Left forelimb (tissue), 1 donor: ENCODE data around the gene IFNLR1.

Source experiments
- DNase-seq: peaks from one replicate; pipeline ENCODE4 v3.0.0-alpha.2; 2018; ENCODE audit warnings: low spot score

IFNLR1 gene

GRCh38 chr1:24119859-24120756 is 67.0 kb downstream of the IFNLR1 start:
- DNase-seq, result no peak

- DNase-seq, result no peak
These were observed 67.6 kb downstream of the IFNLR1 start for GRCh38 chr1:24119489-24119858.

DNA sequence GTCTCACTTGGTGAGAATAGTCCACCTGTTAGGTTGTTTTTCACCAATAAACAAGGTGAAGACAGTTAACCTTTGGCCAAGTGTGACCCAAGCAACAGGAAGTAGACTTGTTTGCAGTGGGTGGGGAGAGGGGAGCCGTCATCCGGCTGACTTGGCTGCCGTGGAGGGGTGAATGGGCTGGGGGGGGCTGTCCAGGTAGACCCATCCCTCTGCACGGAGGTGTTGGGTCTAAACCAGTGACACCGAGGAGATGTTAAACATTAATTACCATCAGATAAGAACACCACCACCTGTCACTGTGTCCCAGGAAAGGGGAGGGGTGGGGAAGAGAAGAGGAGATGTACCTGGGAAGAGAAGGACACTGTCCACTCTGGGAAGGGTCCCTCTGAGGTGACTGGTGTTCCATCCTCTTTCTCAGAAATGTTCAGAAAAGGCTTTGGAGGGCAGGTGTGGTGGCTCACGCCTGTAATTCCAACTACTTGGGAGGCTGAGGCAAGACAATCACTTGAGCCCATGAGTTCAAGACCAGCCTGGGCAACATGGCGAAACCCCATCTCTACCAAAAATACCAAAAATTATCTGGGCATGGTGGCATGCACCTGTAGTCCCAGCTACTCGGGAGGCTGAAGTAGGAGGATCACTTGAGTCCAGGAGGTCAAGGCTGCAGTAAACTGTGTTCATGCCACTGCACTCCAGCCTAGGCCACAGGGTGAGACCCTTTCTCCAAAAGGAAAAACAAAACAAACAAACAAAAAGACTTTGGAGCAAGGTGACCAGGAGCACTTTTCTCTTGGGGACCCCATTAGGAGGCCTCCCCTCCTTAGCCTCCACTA is 68.5 kb downstream of the IFNLR1 start:
- no peak for DNase-seq

GRCh38 chr1:24117722-24118409 is 69.2 kb downstream of the IFNLR1 start:
- DNase-seq, result no peak

DNA sequence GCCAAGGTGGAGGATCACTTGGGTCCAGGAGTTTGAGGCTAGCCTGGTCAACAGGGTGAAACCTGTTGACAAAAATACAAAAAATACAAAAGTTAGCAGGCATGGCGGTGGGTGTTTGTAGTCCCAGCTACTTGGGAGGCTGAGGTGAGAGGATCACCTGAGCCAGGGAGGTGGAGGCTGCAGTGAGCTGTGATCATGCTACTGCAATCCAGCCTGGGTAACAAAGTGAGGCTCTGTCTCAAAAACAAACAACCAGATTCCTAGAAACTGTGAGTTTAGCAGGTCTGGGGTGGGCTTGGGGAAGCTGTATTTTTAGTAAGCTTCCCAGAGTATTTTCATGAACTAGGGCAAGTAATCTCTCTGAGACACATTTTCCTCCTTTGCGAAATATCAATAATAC is 70.0 kb downstream of the IFNLR1 start:
- no peak for DNase-seq

- DNase-seq, result no peak
These were observed 72.3 kb downstream of the IFNLR1 start for GRCh38 chr1:24114753-24115152.

DNA sequence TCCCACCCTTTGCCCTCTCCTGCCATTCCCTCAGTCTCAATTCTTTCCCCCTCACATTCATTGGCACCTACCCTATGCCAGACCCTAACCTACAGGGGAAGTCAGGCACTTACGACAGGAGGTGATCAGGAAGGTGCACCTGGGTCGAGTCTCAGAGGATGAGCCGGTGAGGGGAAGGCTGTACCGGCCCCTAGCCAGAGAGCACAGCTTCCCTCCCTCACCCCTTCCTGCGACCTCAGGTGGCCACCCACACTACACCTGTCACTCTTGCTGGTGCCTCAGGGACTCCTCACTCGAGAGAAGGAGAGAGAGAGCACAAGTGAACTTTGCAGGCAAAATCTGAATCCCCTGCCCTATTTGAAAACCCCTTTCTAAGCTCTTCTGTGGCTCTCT is 73.5 kb downstream of the IFNLR1 start:
- DNase-seq, result no peak

GRCh38 chr1:24111996-24112779 is 74.9 kb downstream of the IFNLR1 start, which contains the start of gene MYOM3:
Gene MYOM3 (minus strand): TSS chr1:24112135. CDS start chr1:24108636, 3,499 bp downstream.
- no peak for DNase-seq

DNA sequence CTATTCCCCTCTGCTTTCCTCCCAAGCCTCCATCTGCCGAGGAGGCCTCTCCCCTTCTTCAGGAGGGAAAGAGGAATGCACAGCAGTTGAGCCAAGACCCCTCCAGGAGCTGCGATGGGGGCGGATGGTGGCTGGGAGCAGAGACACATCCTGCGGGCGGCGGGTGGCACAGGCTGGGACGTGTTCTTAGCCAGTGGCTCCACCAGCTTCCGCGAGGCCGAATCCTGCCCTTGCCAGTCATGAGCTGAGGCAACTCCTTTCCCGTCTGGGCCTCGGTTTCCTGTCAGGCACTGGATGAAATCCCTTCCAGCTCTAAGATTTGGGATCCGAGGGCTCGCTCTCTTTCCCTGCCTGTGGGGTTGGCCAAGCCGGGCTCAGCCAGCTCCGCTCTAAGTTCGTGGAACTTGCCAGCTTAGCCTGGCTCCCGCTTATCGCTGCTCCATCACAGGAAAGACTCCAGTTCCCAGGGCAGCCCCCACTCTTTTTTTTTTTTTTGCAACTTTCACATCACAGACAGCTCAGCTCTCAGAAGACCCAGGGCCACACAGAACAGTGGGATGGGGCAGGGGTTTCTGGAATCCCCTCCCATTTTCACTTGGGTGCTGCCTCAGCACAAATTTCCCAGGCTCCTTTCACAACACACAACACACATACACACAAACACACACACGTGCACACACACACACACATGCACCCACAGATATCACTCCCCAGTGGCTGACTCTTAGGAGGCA is 75.7 kb downstream of the IFNLR1 start:
- no peak for DNase-seq

- no peak for DNase-seq
These were observed 76.3 kb downstream of the IFNLR1 start for GRCh38 chr1:24110642-24111261.

DNA sequence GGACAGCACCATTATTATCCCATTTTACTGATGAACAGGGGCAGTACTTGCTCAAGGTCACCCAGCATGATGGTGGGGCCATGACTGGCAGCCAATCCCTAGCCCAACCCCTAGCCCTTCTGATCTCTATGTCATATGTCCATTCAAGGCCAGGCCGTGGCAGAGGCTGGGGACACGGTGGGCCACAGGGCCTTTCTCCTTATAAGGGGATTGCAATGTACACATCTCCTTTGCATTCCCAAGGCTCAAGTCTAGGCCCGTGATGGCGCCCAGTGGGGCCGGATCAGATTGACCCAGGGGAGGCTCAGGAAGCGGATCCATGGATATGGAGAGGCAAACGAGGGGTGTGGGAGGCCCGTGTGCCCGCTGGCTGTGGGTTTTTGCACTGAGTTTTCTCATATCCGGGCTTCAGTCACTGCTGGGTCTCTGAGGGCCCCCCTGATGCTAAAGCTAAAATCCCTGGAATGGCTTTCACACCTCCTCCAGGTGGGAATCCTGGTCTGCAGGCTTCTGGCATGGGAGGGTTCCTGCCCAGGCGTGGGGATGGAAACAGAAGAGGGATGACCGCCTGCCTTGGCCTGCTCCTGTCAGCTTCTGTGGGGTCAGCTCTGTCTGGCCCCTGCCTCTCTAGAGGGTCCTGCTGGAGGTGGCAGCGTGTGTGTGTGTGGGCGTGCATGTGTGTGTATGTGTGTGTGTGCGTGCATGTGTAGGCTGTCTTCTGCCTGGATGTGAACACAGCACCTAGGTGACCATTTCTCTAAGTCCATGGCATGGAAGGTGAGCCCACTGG is 77.2 kb downstream of the IFNLR1 start:
- DNase-seq, result no peak

DNA sequence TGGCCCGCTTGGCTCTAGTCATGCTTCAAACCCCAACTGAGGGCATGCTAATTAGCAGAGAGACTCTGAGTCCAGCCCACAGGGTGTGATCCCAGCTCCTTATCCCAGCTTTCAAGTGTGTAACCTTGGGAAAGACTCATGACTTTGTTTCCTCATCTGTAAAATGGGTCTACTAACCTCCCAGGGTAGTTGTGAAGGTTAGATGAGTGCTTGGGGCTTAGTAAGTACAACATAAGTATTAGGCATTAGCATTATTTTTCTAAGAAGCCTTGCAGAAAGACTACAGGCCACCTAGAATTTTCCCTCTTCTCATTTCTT is 78.0 kb downstream of the IFNLR1 start:
- no peak for DNase-seq

- no peak for DNase-seq
These were observed 78.5 kb downstream of the IFNLR1 start for GRCh38 chr1:24108334-24109165.

GRCh38 chr1:24107462-24108138 is 79.5 kb downstream of the IFNLR1 start:
- DNase-seq, result no peak

DNA sequence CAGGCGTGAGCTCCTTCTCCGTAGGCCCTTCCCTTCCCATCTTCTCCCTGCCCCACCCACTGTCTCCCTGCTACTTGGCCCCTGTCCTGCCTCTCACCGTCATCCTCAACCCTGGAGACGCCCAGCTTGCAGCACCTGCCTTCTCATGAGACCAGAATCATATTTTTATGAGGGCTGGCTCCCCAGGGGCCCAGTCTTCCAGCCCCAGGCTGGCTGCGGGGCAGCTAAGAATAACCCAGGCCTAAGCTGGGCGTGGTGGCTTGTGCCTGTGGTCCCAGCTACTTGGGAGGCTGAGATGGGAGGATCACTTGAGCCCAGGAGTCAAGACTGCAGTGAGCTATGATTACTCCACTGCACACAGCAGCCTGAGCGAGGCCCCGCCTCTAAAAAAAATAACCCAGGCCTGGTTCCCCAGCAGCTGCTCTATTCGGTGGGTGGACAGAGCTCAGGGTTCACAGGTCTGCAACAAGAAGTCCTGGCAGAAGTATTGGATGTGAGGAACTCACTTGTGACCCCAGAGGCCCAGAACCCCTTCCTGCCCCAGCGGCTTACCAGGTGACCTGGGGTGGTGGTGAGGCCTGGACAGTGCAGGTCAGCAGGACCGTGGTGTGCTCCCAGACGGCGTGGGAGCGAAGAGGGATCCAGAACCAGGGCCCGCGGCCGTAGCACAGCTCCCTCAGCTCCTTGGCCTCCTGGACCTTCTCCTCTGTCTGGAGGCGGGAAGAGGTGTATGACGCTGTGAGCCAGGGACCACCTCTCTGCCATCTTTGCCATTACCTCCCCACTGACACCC is 81.5 kb downstream of the IFNLR1 start:
- DNase-seq, result no peak

- DNase-seq, result no peak
These were observed 82.2 kb downstream of the IFNLR1 start for GRCh38 chr1:24104854-24105253.
